ENCODE measurements around the gene GPR37L1.

GPR37L1 gene

GRCh38 chr1:202105571-202106339 is 17.0 kb upstream of the GPR37L1 start:
- H3K9me3 ChIP-seq (ENCODE audit: insufficient read depth, low read length) = no peaks in the 10 kb centered on the region
- no peaks in the 10 kb centered on the region for H3K9me2 ChIP-seq (replicated peaks; ENCODE audit: insufficient read depth, low read length)
- no peak overlapping the region for H3K4me3 ChIP-seq (ENCODE audit: insufficient read depth, low read length, poor library complexity, severe bottlenecking)
- no peaks in the 10 kb centered on the region for H3K79me2 ChIP-seq (ENCODE audit: insufficient read depth, low read length)
- no peak overlapping the region for H3K27ac ChIP-seq (ENCODE audit: low read depth, low read length)
- no peak overlapping the region for H3K9ac ChIP-seq (ENCODE audit: low read length)
- TF ChIP-seq CTCF (IDR thresholded peaks at IDR 0.05; ENCODE audit: insufficient read depth, low read length, poor library complexity, severe bottlenecking) (no peak), EZH2phosphoT487 (conservative IDR thresholded peaks at IDR 0.05; ENCODE audit: low read length) (no peak)
- no peaks in the 10 kb centered on the region for H3F3A ChIP-seq (ENCODE audit: insufficient read depth)
- no peak overlapping the region for H2AFZ ChIP-seq (ENCODE audit: low read depth, low read length, severe bottlenecking)
- no peaks in the 10 kb centered on the region for H4K20me1 ChIP-seq (ENCODE audit: low read depth, low read length)
- no peaks in the 10 kb centered on the region for H3K36me3 ChIP-seq (ENCODE audit: low read length)
- H3K27me3 ChIP-seq (ENCODE audit: low read length) = no peaks in the 10 kb centered on the region
- H3K4me2 ChIP-seq (ENCODE audit: low read depth, low read length, poor library complexity, severe bottlenecking) = no peak overlapping the region

DNA sequence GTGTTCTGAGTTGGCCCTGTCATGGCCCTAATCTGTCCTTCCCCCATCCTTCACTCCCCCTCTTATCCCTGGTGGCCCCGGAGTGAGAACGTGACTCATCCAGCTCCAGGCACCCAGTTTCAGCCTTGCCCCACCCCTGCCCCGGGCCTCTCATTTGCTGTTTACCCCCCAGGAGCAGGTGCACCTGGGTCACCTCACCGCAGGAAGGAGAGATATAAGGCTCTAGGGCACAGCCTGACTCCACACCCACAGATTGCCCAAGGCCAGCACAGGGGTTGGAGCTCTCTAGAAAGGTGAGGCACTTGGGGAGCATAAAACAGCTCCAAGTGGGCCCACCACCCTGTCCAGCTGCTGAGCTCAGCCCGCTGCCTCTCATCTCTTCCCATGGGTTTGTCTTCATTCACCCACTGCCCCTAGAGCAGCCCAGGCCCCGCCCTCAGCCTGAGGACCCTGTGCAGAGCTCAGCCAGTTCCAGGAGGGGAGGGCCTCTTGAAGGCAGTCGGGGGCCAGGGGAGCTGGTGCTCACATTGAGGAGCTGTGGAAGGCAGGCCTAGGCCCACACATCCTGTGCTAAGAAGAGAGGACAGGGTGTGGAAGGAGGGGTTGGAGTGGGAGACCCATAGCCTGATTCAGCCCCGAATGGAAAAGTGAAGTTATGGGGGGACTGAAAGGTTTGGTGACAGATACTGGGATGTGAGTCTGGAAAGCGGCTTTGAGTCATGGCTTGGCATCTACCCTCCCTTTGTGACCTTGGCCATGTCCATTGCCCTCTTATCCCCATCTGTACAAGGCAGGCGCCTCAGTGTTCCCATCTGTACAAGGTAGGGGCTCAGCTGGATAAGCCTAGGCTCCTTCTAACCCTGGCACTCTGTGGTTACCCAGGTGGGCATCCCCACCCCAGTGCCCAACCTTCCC is 16.1 kb upstream of the GPR37L1 start:
- no peak for TF ChIP-seq CTCF (IDR thresholded peaks at IDR 0.05; ENCODE audit: insufficient read depth, low read length, poor library complexity, severe bottlenecking)
- TF ChIP-seq EZH2phosphoT487 (conservative IDR thresholded peaks at IDR 0.05; ENCODE audit: low read length) = no peak
- H3K36me3 ChIP-seq (ENCODE audit: low read length) = no peaks in the 10 kb centered on the region
- no peaks in the 10 kb centered on the region for H3F3A ChIP-seq (ENCODE audit: insufficient read depth)
- no peaks in the 10 kb centered on the region for H3K9me2 ChIP-seq (replicated peaks; ENCODE audit: insufficient read depth, low read length)
- H3K27me3 ChIP-seq (ENCODE audit: low read length) = no peaks in the 10 kb centered on the region
- no peak overlapping the region for H3K9ac ChIP-seq (ENCODE audit: low read length)
- H3K9me3 ChIP-seq (ENCODE audit: insufficient read depth, low read length) = no peaks in the 10 kb centered on the region
- H3K4me3 ChIP-seq (ENCODE audit: insufficient read depth, low read length, poor library complexity, severe bottlenecking) = no peak overlapping the region
- no peak overlapping the region for H3K4me2 ChIP-seq (ENCODE audit: low read depth, low read length, poor library complexity, severe bottlenecking)
- H4K20me1 ChIP-seq (ENCODE audit: low read depth, low read length) = no peaks in the 10 kb centered on the region
- H3K79me2 ChIP-seq (ENCODE audit: insufficient read depth, low read length) = no peaks in the 10 kb centered on the region
- no peak overlapping the region for H3K27ac ChIP-seq (ENCODE audit: low read depth, low read length)
- H2AFZ ChIP-seq (ENCODE audit: low read depth, low read length, severe bottlenecking) = no peak overlapping the region

- Histone ChIP-seq H2AFZ (ENCODE audit: low read depth, low read length, severe bottlenecking) (no peak overlapping the region), H3K4me2 (ENCODE audit: low read depth, low read length, poor library complexity, severe bottlenecking) (no peak overlapping the region), H3K36me3 (ENCODE audit: low read length) (no peaks in the 10 kb centered on the region), H3K79me2 (ENCODE audit: insufficient read depth, low read length) (no peaks in the 10 kb centered on the region), H4K20me1 (ENCODE audit: low read depth, low read length) (no peaks in the 10 kb centered on the region), H3K4me3 (ENCODE audit: insufficient read depth, low read length, poor library complexity, severe bottlenecking) (no peak overlapping the region), H3K9me3 (ENCODE audit: insufficient read depth, low read length) (no peaks in the 10 kb centered on the region), H3K27me3 (ENCODE audit: low read length) (no peaks in the 10 kb centered on the region), H3K27ac (ENCODE audit: low read depth, low read length) (no peak overlapping the region), H3K9me2 (replicated peaks; ENCODE audit: insufficient read depth, low read length) (no peaks in the 10 kb centered on the region), H3K9ac (ENCODE audit: low read length) (no peak overlapping the region), H3F3A (ENCODE audit: insufficient read depth) (no peaks in the 10 kb centered on the region)
- TF ChIP-seq EZH2phosphoT487 (conservative IDR thresholded peaks at IDR 0.05; ENCODE audit: low read length) = no peak
- no peak for TF ChIP-seq CTCF (IDR thresholded peaks at IDR 0.05; ENCODE audit: insufficient read depth, low read length, poor library complexity, severe bottlenecking)
Measured at GRCh38 chr1:202107321-202107761, 15.4 kb upstream of the GPR37L1 start.

Data from SU-DHL-6 (cell line).